Kidney (tissue), 14 donors: ENCODE measurements around the gene SERPINB13. TPM values are rescaled to one million over a fixed set of nuclear protein-coding genes. Genes with fewer than 3 reads are reported as not detected.

Experiments used
- DNase-seq, 5 donors: peaks; one replicate each; pipeline ENCODE4 v3.0.0-alpha.2; 2013 to 2020
- FAIRE-seq: peaks from 2 replicates; lab custom pipeline; 2012; peaks lifted over from hg19 to GRCh38; lab: Jason Lieb, UNC
- H3K27ac ChIP-seq, 2 donors: one replicate each; pipeline ENCODE4 v1.7.0; 2013; ENCODE audit warnings: low read depth in 2 of 2, low read length in 2 of 2, inconsistent platforms in 1 of 2
- H3K27me3 ChIP-seq: one replicate; pipeline ENCODE4 v1.7.1; 2013; ENCODE audit warnings: low read length, inconsistent platforms; ENCODE audit not compliant: control insufficient read depth, insufficient read depth
- H3K36me3 ChIP-seq, 3 donors: one replicate each; pipeline versions ENCODE4 v1.7.0 to v1.7.1; 2013; ENCODE audit warnings: low read length in 3 of 3, control low read depth in 1 of 3, inconsistent platforms in 1 of 3; ENCODE audit not compliant: insufficient read depth in 3 of 3, control insufficient read depth in 2 of 3
- H3K4me1 ChIP-seq, 3 donors: one replicate each; pipeline versions ENCODE4 v1.7.0 to v1.7.1; 2013; ENCODE audit warnings: low read length in 3 of 3, inconsistent platforms in 1 of 3, low read depth in 1 of 3; ENCODE audit not compliant: control insufficient read depth in 2 of 3, insufficient read depth in 2 of 3
- H3K4me3 ChIP-seq, 3 donors: one replicate each; pipeline versions ENCODE4 v1.7.0 to v1.8.1; 2013; ENCODE audit warnings: low read length in 3 of 3, control low read depth in 1 of 3, inconsistent platforms in 1 of 3
- H3K9ac ChIP-seq, 3 donors: one replicate each; pipeline versions ENCODE4 v1.7.0 to v1.7.1; 2013; ENCODE audit warnings: low read length in 3 of 3, control low read depth in 1 of 3, inconsistent platforms in 1 of 3
- H3K9me3 ChIP-seq, 3 donors: one replicate each; pipeline versions ENCODE4 v1.7.0 to v1.7.1; 2013; ENCODE audit warnings: low read length in 3 of 3, control low read depth in 1 of 3, inconsistent platforms in 1 of 3; ENCODE audit not compliant: control insufficient read depth in 2 of 3, insufficient read depth in 1 of 3
- intact Hi-C: fragments of 100-400 bp; cut with DNase I; formaldehyde crosslinking; loops from one replicate; pipeline ENCODE4 v1.11.1; 2022
- polyA plus RNA-seq: library from polyadenylated mRNA; stranded (reverse); fragments of 350-450 nt; fragmentation: Illumina TruSeq; extraction: RNeasy Lipid Tissue Mini Kit (QIAGEN cat#74804); gene quantifications from one replicate; pipeline ENCODE4 v1.2.3, GENCODE V29; 2014; ENCODE audit warnings: low read depth, low replicate concordance; ENCODE audit not compliant: insufficient read depth
- total RNA-seq: library from RNA; stranded (reverse); fragmentation: NEBNext Ultra II Directional; extraction: Animal tissue kit (Norgen Biotek cat#: 25700); gene quantifications from one replicate; pipeline ENCODE4 v1.2.1, GENCODE V29; 2021
- TF ChIP-seq, protein P1 (sequence below): IDR thresholded peaks from 3 replicates; pipeline ENCODE4 v1.5.1; 2012; ENCODE audit warnings: mild to moderate bottlenecking, moderate library complexity, borderline replicate concordance; ENCODE audit not compliant: insufficient read depth; ENCODE audit errors: extremely low read depth
- donor health status: control.
- donor health status: control.
- donor health status: control.
- donor health status: control.
- donor health status: control.
- donor health status: DM: yes; HTN: yes; CAD: no.
- donor health status: Normal renal cell carcinoma (clear cell type).

SERPINB13 gene
- total and polyA plus RNA-seq, 2 donors from 2014 or later: not detected

DNA sequence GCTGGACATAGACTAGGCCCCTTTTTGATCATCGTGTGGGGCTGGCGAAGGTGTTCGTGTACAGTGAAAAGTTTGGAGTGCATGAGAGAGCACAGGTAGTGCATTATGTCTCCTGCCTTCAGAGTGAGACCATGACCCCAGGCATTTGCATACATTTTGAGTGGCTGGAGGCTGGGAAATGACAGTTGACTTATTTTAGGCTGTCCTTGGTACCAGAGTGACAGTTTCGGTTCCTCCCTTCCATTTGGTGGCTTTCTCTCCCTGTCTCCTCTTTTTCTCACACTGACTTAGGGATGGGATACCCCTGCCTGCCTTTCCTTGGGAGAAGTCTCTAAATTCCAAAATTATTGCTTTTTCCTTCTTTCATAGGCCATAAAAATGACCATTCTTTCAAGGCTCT, 24.9 kb upstream of the SERPINB13 start:
- H3K4me1 ChIP-seq: no peaks in the 10 kb centered on the region
- DNase-seq (no peak), FAIRE-seq (no peak)
- no peak overlapping the region for H3K27ac ChIP-seq
- intact Hi-C loops: no loop called here
- H3K9ac ChIP-seq: no peak overlapping the region
- no peaks in the 10 kb centered on the region for H3K27me3 ChIP-seq
- no peaks in the 10 kb centered on the region for H3K9me3 ChIP-seq
- H3K36me3 ChIP-seq: no peaks in the 10 kb centered on the region
- H3K4me3 ChIP-seq: no peak overlapping the region
- TF ChIP-seq, protein P1, sequence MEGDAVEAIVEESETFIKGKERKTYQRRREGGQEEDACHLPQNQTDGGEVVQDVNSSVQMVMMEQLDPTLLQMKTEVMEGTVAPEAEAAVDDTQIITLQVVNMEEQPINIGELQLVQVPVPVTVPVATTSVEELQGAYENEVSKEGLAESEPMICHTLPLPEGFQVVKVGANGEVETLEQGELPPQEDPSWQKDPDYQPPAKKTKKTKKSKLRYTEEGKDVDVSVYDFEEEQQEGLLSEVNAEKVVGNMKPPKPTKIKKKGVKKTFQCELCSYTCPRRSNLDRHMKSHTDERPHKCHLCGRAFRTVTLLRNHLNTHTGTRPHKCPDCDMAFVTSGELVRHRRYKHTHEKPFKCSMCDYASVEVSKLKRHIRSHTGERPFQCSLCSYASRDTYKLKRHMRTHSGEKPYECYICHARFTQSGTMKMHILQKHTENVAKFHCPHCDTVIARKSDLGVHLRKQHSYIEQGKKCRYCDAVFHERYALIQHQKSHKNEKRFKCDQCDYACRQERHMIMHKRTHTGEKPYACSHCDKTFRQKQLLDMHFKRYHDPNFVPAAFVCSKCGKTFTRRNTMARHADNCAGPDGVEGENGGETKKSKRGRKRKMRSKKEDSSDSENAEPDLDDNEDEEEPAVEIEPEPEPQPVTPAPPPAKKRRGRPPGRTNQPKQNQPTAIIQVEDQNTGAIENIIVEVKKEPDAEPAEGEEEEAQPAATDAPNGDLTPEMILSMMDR: no peak

DNA sequence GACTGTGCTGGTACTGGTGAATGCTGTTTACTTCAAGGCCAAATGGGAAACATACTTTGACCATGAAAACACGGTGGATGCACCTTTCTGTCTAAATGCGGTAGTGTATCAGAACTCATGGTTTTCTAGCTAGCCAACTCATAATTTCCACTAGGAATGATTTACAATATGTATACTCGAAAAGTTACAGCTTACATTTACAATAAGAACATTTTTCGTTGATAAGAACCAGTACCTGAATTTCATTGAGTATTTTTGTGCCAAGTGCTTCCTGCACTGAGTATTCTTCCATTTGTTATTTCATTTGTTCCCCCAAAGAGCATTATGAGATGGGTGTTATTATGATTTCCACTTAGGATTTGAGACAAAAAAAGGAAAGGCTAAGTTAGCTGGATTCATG, 23.1 kb upstream of the SERPINB13 start:
- Histone ChIP-seq H3K9ac (no peak overlapping the region), H3K4me3 (no peak overlapping the region), H3K9me3 (no peaks in the 10 kb centered on the region), H3K36me3 (no peaks in the 10 kb centered on the region), H3K4me1 (no peaks in the 10 kb centered on the region), H3K27me3 (no peaks in the 10 kb centered on the region), H3K27ac (no peak overlapping the region)
- FAIRE-seq (no peak), DNase-seq (no peak)
- TF ChIP-seq, protein P1: no peak
- intact Hi-C loops: no loop called here

DNA sequence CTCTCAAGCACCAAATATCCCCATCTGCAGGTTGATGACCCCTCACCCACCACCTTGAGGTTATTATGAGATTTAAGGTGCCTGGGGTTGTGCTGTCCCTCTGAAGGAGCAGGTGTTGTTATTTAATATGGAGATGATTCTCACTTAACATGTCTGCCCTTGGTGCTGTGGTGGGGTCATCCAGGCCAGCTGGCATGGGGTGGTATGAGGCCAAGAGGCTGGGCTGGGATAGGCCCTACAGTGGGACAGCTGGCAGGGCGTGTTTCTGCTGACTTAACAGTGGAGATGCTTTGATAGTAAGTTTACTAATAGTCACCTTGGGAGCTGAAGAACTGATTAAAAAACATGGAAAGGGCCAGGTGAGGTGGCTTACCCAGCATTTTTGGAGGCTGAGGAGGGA, 22.6 kb upstream of the SERPINB13 start:
- H3K27ac ChIP-seq: no peak overlapping the region
- no peak for FAIRE-seq
- no peaks in the 10 kb centered on the region for H3K27me3 ChIP-seq
- H3K9ac ChIP-seq: no peak overlapping the region
- no peaks in the 10 kb centered on the region for H3K4me1 ChIP-seq
- no peaks in the 10 kb centered on the region for H3K9me3 ChIP-seq
- H3K36me3 ChIP-seq: no peaks in the 10 kb centered on the region
- intact Hi-C loops: no loop called here
- TF ChIP-seq, protein P1: no peak
- H3K4me3 ChIP-seq: no peak overlapping the region
- DNase-seq: no peak

DNA sequence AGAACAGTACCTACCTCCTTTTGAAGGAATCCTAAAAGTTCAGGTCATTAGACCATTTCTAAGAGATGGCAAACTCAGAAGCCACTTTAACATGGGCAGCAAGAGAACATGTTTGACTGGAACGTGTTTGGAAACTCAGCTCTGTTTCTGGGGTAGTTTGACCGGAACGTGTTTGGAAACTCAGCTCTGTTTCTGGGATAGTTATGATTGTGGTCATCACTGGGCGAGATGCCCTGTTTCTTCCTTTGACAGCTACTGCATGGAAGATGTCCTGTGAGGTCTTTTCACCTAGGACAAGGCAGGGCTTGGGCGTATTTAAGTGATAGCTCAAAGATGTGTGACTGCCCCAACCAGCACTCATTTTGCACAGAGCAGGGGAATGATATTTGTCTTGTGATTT, 19.9 kb upstream of the SERPINB13 start:
- intact Hi-C loops: no loop called here
- Histone ChIP-seq H3K4me1 (no peaks in the 10 kb centered on the region), H3K27me3 (no peaks in the 10 kb centered on the region), H3K27ac (no peak overlapping the region), H3K9ac (no peak overlapping the region), H3K36me3 (no peaks in the 10 kb centered on the region), H3K9me3 (no peaks in the 10 kb centered on the region), H3K4me3 (no peak overlapping the region)
- TF ChIP-seq, protein P1: no peak
- DNase-seq (no peak), FAIRE-seq (no peak)
